HCT116 (cell line): Measurements from ENCODE around the gene GPR139. TPM values are rescaled to one million over a fixed set of nuclear protein-coding genes. Genes with fewer than 3 reads are reported as not detected.

Experiments used
- ATAC-seq: fragments of 200-7000 bp; cut with Tn5 transposase; 2 replicates; pipeline ENCODE4 v1.9.1; 2020; ENCODE audit warnings: mild to moderate bottlenecking, moderate library complexity
- BruUV-seq: library from RNA; stranded (reverse); fragments of 400-500 nt; replicated peaks from 2 replicates; lab custom pipeline; 2021; lab: Mats Ljungman, UMichigan
- CTCF ChIA-PET: fragments of 300-600 bp; sonication (Branson Sonifier 250); formaldehyde crosslinking; loops from one replicate; lab custom pipeline; 2021; ENCODE audit warnings: antibody characterized with exemption; lab: Charles Lee
- POLR2A ChIA-PET: fragments of 300-600, 350-600 bp; sonication (Branson Sonifier 250); formaldehyde crosslinking; loops from one replicate; lab custom pipeline; 2021; ENCODE audit warnings: antibody characterized with exemption; lab: Charles Lee
- RAD21 ChIA-PET, 2 experiments: fragments of 300-600 bp; sonication (Branson Sonifier 250); formaldehyde crosslinking; loops; one replicate each; lab custom pipeline; 2023; ENCODE audit warnings: low total read pairs in 2 of 2; ENCODE audit not compliant: uncharacterized antibody in 2 of 2, unreplicated experiment in 2 of 2, low non-redundant PET in 1 of 2; lab: Charles Lee
- DNase-seq: peaks from one replicate; pipeline ENCODE4 v3.0.0-alpha.2; 2010; ENCODE audit warnings: low read depth, low spot score
- H2AFZ ChIP-seq: fragments of 200-600 bp; shearing (Covaris generic), sonication (generic); 2 replicates; pipeline ENCODE4 v1.6.1; 2017; ENCODE audit warnings: low read depth, mixed run types, mixed read lengths, antibody characterized with exemption, low read length; ENCODE audit not compliant: poor library complexity, severe bottlenecking
- H3K27ac ChIP-seq: 2 replicates; pipeline ENCODE4 v1.5.1; 2012; ENCODE audit warnings: low read depth, low read length
- H3K27me3 ChIP-seq: fragments of 200-600 bp; sonication (generic); 2 replicates; pipeline ENCODE4 v1.6.1; 2016; ENCODE audit warnings: mixed run types, low read length, mixed read lengths; ENCODE audit not compliant: insufficient read depth
- H3K36me3 ChIP-seq, 2 experiments: fragments of 200-500 bp in 1 of 2; fragments of 200-600 bp in 1 of 2; sonication (Bioruptor generic) in 1 of 2; sonication (generic) in 1 of 2; 2 replicates each; pipeline versions ENCODE4 v1.5.1 to v1.6.1; 2014 to 2016; ENCODE audit warnings: low read length in 2 of 2, inconsistent platforms in 1 of 2, mixed read lengths in 1 of 2, mixed run types in 1 of 2; ENCODE audit not compliant: insufficient read depth in 2 of 2, control insufficient read depth in 1 of 2
- H3K4me1 ChIP-seq, 2 experiments: fragments of 200-600 bp in 1 of 2; sonication (generic) in 1 of 2; 2 replicates each; pipeline versions ENCODE4 v1.5.1 to v1.6.1; 2012 to 2017; ENCODE audit warnings: low read length in 2 of 2, inconsistent platforms in 1 of 2, mild to moderate bottlenecking in 1 of 2, mixed read lengths in 1 of 2, mixed run types in 1 of 2, moderate library complexity in 1 of 2; ENCODE audit not compliant: insufficient read depth in 2 of 2, control insufficient read depth in 1 of 2
- H3K4me2 ChIP-seq: fragments of 200-600 bp; sonication (generic); 2 replicates; pipeline ENCODE4 v1.6.1; 2017; ENCODE audit warnings: mixed run types, low read length, mixed read lengths
- H3K4me3 ChIP-seq, 2 experiments: fragments of 200-600 bp in 1 of 2; sonication (generic) in 1 of 2; replicated peaks in 1 of 2; 2 replicates each; pipeline ENCODE4 v1.5.1; 2011 to 2016; ENCODE audit warnings: low read length in 2 of 2, control low read depth in 1 of 2, low read depth in 1 of 2, mild to moderate bottlenecking in 1 of 2, mixed read lengths in 1 of 2, mixed run types in 1 of 2
- H3K79me2 ChIP-seq: fragments of 200-600 bp; sonication (generic); 2 replicates; pipeline ENCODE4 v1.6.1; 2017; ENCODE audit warnings: mild to moderate bottlenecking, mixed run types, low read length, moderate library complexity, mixed read lengths; ENCODE audit not compliant: insufficient read depth
- H3K9ac ChIP-seq: fragments of 200-600 bp; sonication (generic); 2 replicates; pipeline ENCODE4 v1.6.1; 2016; ENCODE audit warnings: low read length, mixed read lengths
- H3K9me2 ChIP-seq: fragments of 200-600 bp; sonication (generic), shearing (Covaris generic); 2 replicates; pipeline ENCODE4 v1.6.1; 2017; ENCODE audit warnings: mixed run types, mild to moderate bottlenecking, moderate library complexity; ENCODE audit not compliant: insufficient read depth
- H3K9me3 ChIP-seq, 2 experiments: fragments of 200-500 bp in 1 of 2; fragments of 200-600 bp in 1 of 2; sonication (Bioruptor generic) in 1 of 2; sonication (generic) in 1 of 2; 2 replicates each; pipeline ENCODE4 v1.6.1; 2014 to 2017; ENCODE audit warnings: low read length in 2 of 2, mixed read lengths in 2 of 2, inconsistent platforms in 1 of 2, low read depth in 1 of 2, mild to moderate bottlenecking in 1 of 2, mixed run types in 1 of 2, moderate library complexity in 1 of 2; ENCODE audit not compliant: control insufficient read depth in 1 of 2, insufficient read depth in 1 of 2
- H4K20me1 ChIP-seq: fragments of 200-600 bp; sonication (generic), shearing (Covaris generic); 2 replicates; pipeline ENCODE4 v1.6.1; 2017; ENCODE audit warnings: mixed run types, mild to moderate bottlenecking, moderate library complexity; ENCODE audit not compliant: insufficient read depth
- ATF3 ChIP-seq: IDR thresholded peaks from 2 replicates; pipeline ENCODE4 v1.6.1; 2012
- CBX3 ChIP-seq: IDR thresholded peaks from 2 replicates; pipeline ENCODE4 v1.6.1; 2012; ENCODE audit warnings: low read depth
- CEBPB ChIP-seq: IDR thresholded peaks from 2 replicates; pipeline ENCODE4 v1.6.1; 2012; ENCODE audit warnings: low read depth
- CTCF ChIP-seq, 3 experiments: fragments of 200-600 bp in 1 of 3; sonication (generic) in 1 of 3; IDR thresholded peaks in 2 of 3; conservative IDR thresholded peaks in 1 of 3; 2 replicates each; pipeline ENCODE4 v1.5.1; 2012 to 2017; ENCODE audit warnings: low read depth in 2 of 3, low read length in 2 of 3, antibody characterized with exemption in 1 of 3, borderline replicate concordance in 1 of 3, control low read depth in 1 of 3, mild to moderate bottlenecking in 1 of 3, mixed read lengths in 1 of 3, mixed run types in 1 of 3, moderate library complexity in 1 of 3; ENCODE audit not compliant: insufficient read depth in 1 of 3
- ELF1 ChIP-seq: IDR thresholded peaks from 2 replicates; pipeline ENCODE4 v1.6.1; 2012; ENCODE audit warnings: low read depth, borderline replicate concordance
- EZH2 ChIP-seq: fragments of 200-600 bp; sonication (generic); IDR thresholded peaks from 2 replicates; pipeline ENCODE4 v1.6.1; 2017; ENCODE audit warnings: antibody characterized with exemption, mixed run types
- EZH2phosphoT487 ChIP-seq: fragments of 200-600 bp; IDR thresholded peaks from 2 replicates; pipeline ENCODE4 v1.6.1; 2018; ENCODE audit warnings: antibody characterized with exemption, borderline replicate concordance
- FOSL1 ChIP-seq: IDR thresholded peaks from 2 replicates; pipeline ENCODE4 v1.6.1; 2012; ENCODE audit warnings: low read depth
- JUND ChIP-seq: IDR thresholded peaks from 2 replicates; pipeline ENCODE4 v1.6.1; 2012
- MAX ChIP-seq: IDR thresholded peaks from 2 replicates; pipeline ENCODE4 v1.6.1; 2012
- POLR2A ChIP-seq: IDR thresholded peaks from 2 replicates; pipeline ENCODE4 v1.7.0; 2011; ENCODE audit warnings: borderline replicate concordance; ENCODE audit not compliant: insufficient read depth, insufficient read length; ENCODE audit errors: extremely low read depth
- POLR2AphosphoS5 ChIP-seq: IDR thresholded peaks from 2 replicates; pipeline ENCODE4 v1.6.1; 2011; ENCODE audit warnings: mild to moderate bottlenecking, low read depth, low read length, moderate library complexity
- RAD21 ChIP-seq: IDR thresholded peaks from 2 replicates; pipeline ENCODE4 v1.6.1; 2012; ENCODE audit warnings: low read depth, mild to moderate bottlenecking
- REST ChIP-seq: IDR thresholded peaks from 2 replicates; pipeline ENCODE4 v1.6.1; 2012; ENCODE audit warnings: low read depth
- SIN3A ChIP-seq: IDR thresholded peaks from 2 replicates; pipeline ENCODE4 v1.6.1; 2012; ENCODE audit warnings: low read depth
- SRF ChIP-seq: IDR thresholded peaks from 2 replicates; pipeline ENCODE4 v1.6.1; 2012; ENCODE audit warnings: low read depth
- TCF7L2 ChIP-seq: IDR thresholded peaks from 2 replicates; pipeline ENCODE4 v1.7.0; 2011; ENCODE audit warnings: borderline replicate concordance, inconsistent platforms; ENCODE audit not compliant: insufficient read depth, insufficient read length; ENCODE audit errors: extremely low read depth
- YY1 ChIP-seq: IDR thresholded peaks from 2 replicates; pipeline ENCODE4 v1.6.1; 2011; ENCODE audit warnings: low read length, low read depth, moderate library complexity, mild to moderate bottlenecking; ENCODE audit not compliant: insufficient replicate concordance; ENCODE audit errors: extremely low read depth
- ZBTB33 ChIP-seq: IDR thresholded peaks from 2 replicates; pipeline ENCODE4 v1.6.1; 2011; ENCODE audit warnings: mild to moderate bottlenecking, low read length, moderate library complexity; ENCODE audit not compliant: insufficient replicate concordance; ENCODE audit errors: extremely low read depth
- ZNF274 ChIP-seq: fragments of 200-500 bp; sonication (Bioruptor generic); IDR thresholded peaks from 2 replicates; pipeline ENCODE4 v1.6.1; 2014; ENCODE audit warnings: mild to moderate bottlenecking, low read depth, low read length, inconsistent platforms
- intact Hi-C: fragments of 100-400 bp; cut with micrococcal nuclease; formaldehyde crosslinking; loops from 2 replicates; pipeline ENCODE4 v1.10.0; 2022
- total RNA-seq: library from RNA; stranded (reverse); gene quantifications from one replicate; pipeline ENCODE4 v1.2.1, GENCODE V29; 2021; ENCODE audit not compliant: unreplicated experiment

The GPR139 gene
- total RNA-seq, 1 experiment from 2014 or later: not detected

- TF ChIP-seq CEBPB (no peak), YY1 (no peak), RAD21 (no peak), ZNF274 (no peak), ZBTB33 (no peak), POLR2AphosphoS5 (no peak), EZH2 (no peak), REST (no peak), ELF1 (no peak), EZH2phosphoT487 (no peak), CTCF (IDR thresholded peaks at IDR 0.05 in 2 of 3, conservative IDR thresholded peaks at IDR 0.05 in 1 of 3; ENCODE audit: borderline replicate concordance in 1 of 3, insufficient read depth in 1 of 3, low read depth in 2 of 3, low read length in 2 of 3) (no peak), JUND (no peak), POLR2A (no peak), MAX (no peak), TCF7L2 (no peak), CBX3 (no peak), SIN3A (no peak), ATF3 (no peak), FOSL1 (no peak), SRF (no peak)
- TF ChIP-seq, all 23 proteins: peak for 0
- CTCF ChIA-PET: no interaction called here
- Histone ChIP-seq H3K4me2 (no peak overlapping the region), H3K4me1 (0 out of 4 replicates have a peak, but pooled peaks cover 0 to 2% of the 10 kb centered on the region in 2 experiments), H4K20me1 (no peaks in the 10 kb centered on the region), H3K27me3 (peaks cover 48% of the 10 kb centered on the region), H3K79me2 (no peaks in the 10 kb centered on the region), H3K9me2 (no peaks in the 10 kb centered on the region), H2AFZ (no peak overlapping the region), H3K36me3 (no peaks in the 10 kb centered on the region), H3K9ac (no peak overlapping the region), H3K9me3 (no peaks in the 10 kb centered on the region), H3K27ac (no peak overlapping the region), H3K4me3 (no peak overlapping the region)
- DNase-seq (no peak), ATAC-seq (no peak)
- no TSS peak for BruUV-seq
- POLR2A ChIA-PET: no interaction called here
- RAD21 ChIA-PET: no interaction called here
- intact Hi-C loops: no loop called here
Measured at GRCh38 chr16:20051147-20051546, 22.5 kb downstream of the GPR139 start.
